DMS 273 treated with DMSO at 0.1 percent for 48 hours (cell line): Measurements from ENCODE around the gene LBX2.

Experiments used
- DNase-seq: peaks from one replicate; lab custom pipeline; 2025; lab: John Stamatoyannopoulos, UW

The LBX2 gene

DNA sequence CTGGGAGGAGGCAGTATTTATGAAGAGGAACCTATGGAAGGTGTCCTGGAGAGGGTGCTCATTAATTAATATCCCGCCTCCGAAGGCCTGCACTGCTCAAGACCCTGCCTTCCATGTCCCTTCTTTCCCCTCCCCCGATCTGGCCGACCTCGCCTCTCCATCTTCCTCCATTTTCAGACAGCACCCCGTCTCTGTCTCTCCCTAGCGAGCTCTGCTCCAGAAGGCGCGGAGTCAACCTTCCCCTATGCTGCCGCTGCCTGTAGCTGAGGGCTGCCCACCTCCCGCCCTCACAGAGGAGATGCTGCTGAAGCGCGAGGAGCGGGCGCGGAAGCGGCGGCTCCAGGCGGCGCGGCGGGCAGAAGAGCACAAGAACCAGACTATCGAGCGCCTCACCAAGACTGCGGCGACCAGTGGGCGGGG lies 42.3 kb downstream of the LBX2 start:
- DNase-seq: peak; percentile 34

- peak; percentile 92 for DNase-seq
Observed at GRCh38 chr2:74454654-74455511, 44.5 kb downstream of the LBX2 start, which contains the start of gene INO80B. INO80B (plus strand) TSS chr2:74455087; CDS start chr2:74455117, 30 bp downstream.

DNA sequence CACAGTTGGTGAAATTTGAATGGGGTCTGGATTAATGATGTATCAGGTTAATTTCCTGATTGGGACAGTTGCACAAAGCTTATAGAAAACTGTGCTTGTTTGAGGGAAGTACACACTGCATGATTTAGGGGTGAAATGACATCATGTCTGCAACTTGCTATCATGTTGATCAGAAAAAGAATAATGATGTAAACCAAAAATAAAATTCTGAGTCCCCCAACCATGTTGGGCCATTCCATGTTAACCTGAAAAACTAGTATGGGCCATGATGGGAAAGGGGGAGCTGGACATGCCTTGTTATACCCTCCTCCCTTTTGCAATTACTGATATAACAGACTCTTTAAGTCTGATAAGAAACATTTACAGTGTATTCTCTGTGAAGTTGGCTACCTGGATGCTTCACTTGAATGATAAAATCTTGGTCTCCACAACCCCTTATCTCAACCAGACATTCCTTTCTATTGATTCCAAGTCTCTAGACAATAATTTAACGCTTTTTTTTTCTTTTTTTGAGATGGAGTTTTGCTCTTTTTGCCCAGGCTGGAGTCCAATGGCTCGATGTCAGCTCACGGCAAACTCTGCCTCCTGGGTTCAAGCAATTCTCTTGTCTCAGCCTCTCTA lies 48.7 kb downstream of the LBX2 start:
- DNase-seq: no peak

DNA sequence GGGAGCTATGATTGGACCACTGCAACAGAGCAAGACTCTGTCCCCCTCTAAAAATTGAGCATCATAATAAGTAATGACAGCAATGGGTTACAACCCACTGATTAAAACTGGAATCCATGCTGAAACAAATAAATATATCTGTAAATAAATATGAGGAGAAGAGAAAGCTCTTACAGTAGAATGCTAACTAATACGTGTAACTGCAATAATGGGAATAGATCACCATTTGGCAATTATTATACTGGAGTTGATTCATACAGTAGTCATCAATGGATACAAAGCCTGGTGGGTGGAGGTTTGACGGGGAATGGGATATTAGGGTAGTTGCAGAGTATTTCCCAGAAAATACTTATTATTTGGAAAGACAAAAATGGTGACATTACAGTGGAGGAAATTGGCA lies 50.6 kb downstream of the LBX2 start:
- no peak for DNase-seq
